Neuronal stem cell (in vitro differentiated cells): Measurements from ENCODE around the gene CIITA.

Source experiments
- DNase-seq: peaks from one replicate; pipeline ENCODE4 v3.0.0-alpha.2; 2013; ENCODE audit warnings: low spot score
- H2AFZ ChIP-seq: one replicate; pipeline ENCODE4 v1.6.1; 2013; ENCODE audit warnings: mild to moderate bottlenecking, low read length, inconsistent platforms
- H2AK5ac ChIP-seq: 2 replicates; pipeline ENCODE4 v1.6.1; 2013; ENCODE audit warnings: low read depth, mild to moderate bottlenecking, inconsistent platforms, low read length, moderate library complexity, mixed read lengths
- H2BK120ac ChIP-seq: 2 replicates; pipeline ENCODE4 v1.6.1; 2013; ENCODE audit warnings: low read depth, mild to moderate bottlenecking, inconsistent platforms, low read length, moderate library complexity, mixed read lengths
- H2BK12ac ChIP-seq: one replicate; pipeline ENCODE4 v1.6.1; 2013; ENCODE audit warnings: low read length, inconsistent platforms
- H2BK15ac ChIP-seq: 2 replicates; pipeline ENCODE4 v1.6.1; 2013; ENCODE audit warnings: mild to moderate bottlenecking, low read length, inconsistent platforms, mixed read lengths
- H2BK5ac ChIP-seq: one replicate; pipeline ENCODE4 v1.6.1; 2013; ENCODE audit warnings: inconsistent platforms, mild to moderate bottlenecking, low read length, moderate library complexity
- H3K14ac ChIP-seq: one replicate; pipeline ENCODE4 v1.6.1; 2013; ENCODE audit warnings: low read length, inconsistent platforms
- H3K18ac ChIP-seq: 2 replicates; pipeline ENCODE4 v1.6.1; 2013; ENCODE audit warnings: low read length, inconsistent platforms
- H3K23ac ChIP-seq: 2 replicates; pipeline ENCODE4 v1.6.1; 2013; ENCODE audit warnings: low read depth, mild to moderate bottlenecking, mixed read lengths, low read length, inconsistent platforms; ENCODE audit not compliant: poor library complexity
- H3K27ac ChIP-seq: replicated peaks from 3 replicates; pipeline ENCODE4 v1.5.1; 2013; ENCODE audit warnings: low read length, inconsistent platforms
- H3K27me3 ChIP-seq, 3 experiments: 2 replicates each; pipeline ENCODE4 v1.6.1; 2013; ENCODE audit warnings: low read length in 3 of 3, mild to moderate bottlenecking in 2 of 3, inconsistent platforms in 1 of 3, low read depth in 1 of 3, mixed read lengths in 1 of 3, moderate library complexity in 1 of 3; ENCODE audit not compliant: control insufficient read depth in 3 of 3, insufficient read depth in 3 of 3
- H3K36me3 ChIP-seq, 2 donors: replicated peaks in 1 of 2; 2 replicates each; pipeline ENCODE4 v1.6.1; 2013; ENCODE audit warnings: low read length in 2 of 2; ENCODE audit not compliant: control insufficient read depth in 2 of 2, insufficient read depth in 2 of 2
- H3K4ac ChIP-seq: 2 replicates; pipeline ENCODE4 v1.6.1; 2013; ENCODE audit warnings: inconsistent platforms, mild to moderate bottlenecking, low read length, moderate library complexity
- H3K4me1 ChIP-seq, 2 donors: 1 replicate in 1 of 2; 2 replicates in 1 of 2; pipeline ENCODE4 v1.6.1; 2013; ENCODE audit warnings: low read length in 2 of 2, low read depth in 1 of 2; ENCODE audit not compliant: control insufficient read depth in 2 of 2, insufficient read depth in 1 of 2
- H3K4me2 ChIP-seq: one replicate; pipeline ENCODE4 v1.6.1; 2013; ENCODE audit warnings: mild to moderate bottlenecking, low read length, inconsistent platforms; ENCODE audit not compliant: insufficient read depth, poor library complexity, severe bottlenecking
- H3K4me3 ChIP-seq, 2 donors: 2 replicates each; pipeline ENCODE4 v1.5.1; 2013; ENCODE audit warnings: low read length in 2 of 2, mild to moderate bottlenecking in 2 of 2, inconsistent platforms in 1 of 2, moderate library complexity in 1 of 2
- H3K79me1 ChIP-seq: one replicate; pipeline ENCODE4 v1.6.1; 2013; ENCODE audit warnings: low read depth, mild to moderate bottlenecking, inconsistent platforms, low read length, moderate library complexity
- H3K9ac ChIP-seq: one replicate; pipeline ENCODE4 v1.6.1; 2013; ENCODE audit warnings: mild to moderate bottlenecking, low read depth, low read length, inconsistent platforms; ENCODE audit not compliant: poor library complexity
- H3K9me3 ChIP-seq, 2 donors: replicated peaks in 1 of 2; 2 replicates each; pipeline versions ENCODE3 to v1.6.1; 2013; ENCODE audit warnings: low read length in 2 of 2, mild to moderate bottlenecking in 2 of 2, inconsistent platforms in 1 of 2, low read depth in 1 of 2, mixed read lengths in 1 of 2, moderate library complexity in 1 of 2; ENCODE audit not compliant: control insufficient read depth in 2 of 2, insufficient read depth in 1 of 2
- H4K8ac ChIP-seq: one replicate; pipeline ENCODE4 v1.6.1; 2013; ENCODE audit warnings: low read depth, mild to moderate bottlenecking, inconsistent platforms, low read length, moderate library complexity
- H4K91ac ChIP-seq: one replicate; pipeline ENCODE4 v1.6.1; 2013; ENCODE audit warnings: low read length, low read depth, mild to moderate bottlenecking, inconsistent platforms; ENCODE audit not compliant: poor library complexity
- WGBS, 2 donors: extraction: QIAGEN DNeasy Blood & Tissue Kit; methylation state at CpG; one replicate each; pipeline ENCODE4 v1.1.7; 2013; ENCODE audit warnings: missing lambda C conversion rate in 2 of 2, mixed read lengths in 1 of 2; ENCODE audit not compliant: insufficient read length in 2 of 2, insufficient replicate concordance in 1 of 2; ENCODE audit errors: extremely low coverage in 2 of 2; 5-methylcytosine and 5-hydroxymethylcytosine counted together

The CIITA gene

DNA sequence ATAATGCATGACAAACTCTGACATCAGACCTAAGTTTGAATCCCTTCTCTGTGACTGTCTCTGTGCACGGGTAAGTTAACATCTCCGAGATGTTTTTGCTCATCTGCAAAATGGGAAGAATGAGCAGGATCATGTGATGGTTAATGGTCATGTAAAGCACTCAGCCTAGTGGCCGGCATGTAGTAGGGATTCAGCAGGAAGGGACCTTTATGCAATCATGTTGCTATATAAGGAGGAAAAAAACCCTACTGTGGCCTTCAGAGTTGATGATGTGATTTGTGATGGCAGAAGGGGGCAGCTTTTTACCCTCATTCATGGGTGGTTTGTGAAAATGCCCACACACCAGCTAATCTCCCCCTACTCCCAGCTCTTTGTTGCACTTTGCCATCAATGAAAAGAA is 91.5 kb downstream of the CIITA start:
- H2BK5ac ChIP-seq: no peak overlapping the region
- no peak overlapping the region for H2BK12ac ChIP-seq
- H3K9me3 ChIP-seq: no peaks in the 10 kb centered on the region
- WGBS, 2 donors: no CpG with 5 or more reads among the region's 3 CpGs
- H3K27me3 ChIP-seq: no peaks in the 10 kb centered on the region
- H3K9ac ChIP-seq: no peak overlapping the region
- no peak overlapping the region for H2BK15ac ChIP-seq
- H3K23ac ChIP-seq: no peak overlapping the region
- H2BK120ac ChIP-seq: no peak overlapping the region
- peaks cover 2 to 53% of the 10 kb centered on the region in 2 donors for H3K36me3 ChIP-seq
- no peak overlapping the region for H3K18ac ChIP-seq
- no peaks in the 10 kb centered on the region for H3K79me1 ChIP-seq
- peaks cover 4 to 16% of the 10 kb centered on the region in 2 donors for H3K4me1 ChIP-seq
- no peak overlapping the region for H2AK5ac ChIP-seq
- H3K27ac ChIP-seq: no peak overlapping the region
- no peak overlapping the region for H3K14ac ChIP-seq
- no peak overlapping the region for H4K91ac ChIP-seq
- H2AFZ ChIP-seq: no peak overlapping the region
- no peak overlapping the region for H4K8ac ChIP-seq
- no peak overlapping the region for H3K4me2 ChIP-seq
- DNase-seq: no peak
- H3K4ac ChIP-seq: no peak overlapping the region
- no peak overlapping the region for H3K4me3 ChIP-seq

DNA sequence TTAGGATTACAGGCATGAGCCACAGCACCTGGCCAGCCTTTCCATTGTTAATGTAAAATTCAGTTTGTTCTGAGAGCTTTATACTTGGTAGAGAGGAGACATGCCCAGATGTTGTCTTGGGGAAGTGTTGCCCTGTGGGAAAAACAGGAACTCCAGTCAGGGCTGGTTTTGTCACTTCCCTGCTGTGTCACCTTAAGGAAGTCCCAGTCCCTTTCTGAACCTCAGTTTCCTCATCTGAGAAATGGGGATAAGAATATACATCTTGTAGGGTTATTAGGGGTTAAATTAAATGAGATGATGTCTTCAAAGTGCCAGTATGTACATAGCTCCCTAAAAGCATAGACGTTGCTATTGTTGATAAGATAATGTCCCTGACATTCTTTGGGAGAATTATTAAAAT is 92.6 kb downstream of the CIITA start:
- no peak overlapping the region for H3K9ac ChIP-seq

GRCh38 chr16:10970065-10970464 is 93.1 kb downstream of the CIITA start:
- Histone ChIP-seq H3K4ac (no peak overlapping the region), H4K91ac (no peak overlapping the region), H2AK5ac (no peak overlapping the region), H3K18ac (no peak overlapping the region), H3K4me1 (peaks cover 2 to 13% of the 10 kb centered on the region in 2 donors), H2BK120ac (no peak overlapping the region), H3K79me1 (no peaks in the 10 kb centered on the region), H2BK12ac (no peak overlapping the region), H2AFZ (no peak overlapping the region), H3K9me3 (no peaks in the 10 kb centered on the region), H2BK5ac (no peak overlapping the region), H3K27me3 (no peaks in the 10 kb centered on the region), H3K4me2 (no peak overlapping the region), H3K23ac (no peak overlapping the region), H4K8ac (no peak overlapping the region), H3K36me3 (peaks cover 2 to 55% of the 10 kb centered on the region in 2 donors), H3K4me3 (peak overlapping the region in 1 of 2 donors; percentile 42), H3K27ac (no peak overlapping the region), H3K14ac (no peak overlapping the region), H2BK15ac (no peak overlapping the region), H3K9ac (no peak overlapping the region)
- DNase-seq: no peak
- no CpG with 5 or more reads among the region's 2 CpGs for WGBS, 2 donors

More for the DNA sequence above, 92.6 kb downstream of the CIITA start:
- H3K4me3 ChIP-seq: no peak overlapping the region
- H2AK5ac ChIP-seq: no peak overlapping the region
- H3K23ac ChIP-seq: no peak overlapping the region
- no peak overlapping the region for H3K18ac ChIP-seq
- WGBS, 2 donors: no CpG with 5 or more reads among the region's 1 CpG
- no peak overlapping the region for H2AFZ ChIP-seq
- H3K14ac ChIP-seq: no peak overlapping the region
- no peak overlapping the region for H3K27ac ChIP-seq
- peaks cover 2 to 13% of the 10 kb centered on the region in 2 donors for H3K4me1 ChIP-seq
- H2BK12ac ChIP-seq: no peak overlapping the region
- H3K79me1 ChIP-seq: no peaks in the 10 kb centered on the region
- no peak overlapping the region for H2BK15ac ChIP-seq
- peaks cover 2 to 56% of the 10 kb centered on the region in 2 donors for H3K36me3 ChIP-seq
- H4K8ac ChIP-seq: no peak overlapping the region
- DNase-seq: no peak
- H3K4me2 ChIP-seq: no peak overlapping the region
- H4K91ac ChIP-seq: no peak overlapping the region
- no peak overlapping the region for H3K4ac ChIP-seq
- H3K27me3 ChIP-seq: no peaks in the 10 kb centered on the region
- H2BK5ac ChIP-seq: no peak overlapping the region
- no peaks in the 10 kb centered on the region for H3K9me3 ChIP-seq
- no peak overlapping the region for H2BK120ac ChIP-seq

DNA sequence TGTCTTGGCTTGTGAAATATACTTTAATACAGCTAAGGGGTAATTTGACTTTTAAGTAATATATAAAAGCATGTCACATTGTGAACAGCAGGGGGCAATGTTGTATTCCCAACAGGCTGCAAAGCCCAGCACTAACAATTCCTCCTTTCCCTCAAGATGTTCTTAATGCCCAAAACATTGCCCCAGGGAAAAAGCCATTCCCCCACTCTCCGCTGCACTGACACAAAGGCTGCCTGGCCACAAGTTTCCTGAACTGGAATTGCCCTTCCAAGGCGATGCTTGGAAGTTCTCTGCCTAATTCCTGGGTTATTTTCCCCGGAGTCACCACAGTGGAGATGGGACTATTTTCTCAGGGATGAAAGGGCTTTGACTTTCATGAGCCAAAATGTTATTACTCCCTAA is 94.6 kb downstream of the CIITA start:
- WGBS, 2 donors: no CpG with 5 or more reads among the region's 3 CpGs
- Histone ChIP-seq H3K18ac (no peak overlapping the region), H3K27me3 (no peaks in the 10 kb centered on the region), H2BK15ac (no peak overlapping the region), H3K23ac (no peak overlapping the region), H3K36me3 (peaks cover 2 to 43% of the 10 kb centered on the region in 2 donors), H2BK12ac (no peak overlapping the region), H3K4ac (no peak overlapping the region), H2AFZ (no peak overlapping the region), H3K4me1 (peaks cover 3 to 15% of the 10 kb centered on the region in 2 donors), H3K79me1 (no peaks in the 10 kb centered on the region), H3K27ac (no peak overlapping the region), H2BK5ac (no peak overlapping the region), H3K9me3 (no peaks in the 10 kb centered on the region), H3K9ac (no peak overlapping the region), H2BK120ac (no peak overlapping the region), H3K4me2 (no peak overlapping the region), H4K91ac (no peak overlapping the region), H4K8ac (no peak overlapping the region), H3K14ac (no peak overlapping the region), H3K4me3 (no peak overlapping the region), H2AK5ac (no peak overlapping the region)
- peak; percentile 65 for DNase-seq
